GM18526 (cell line): Measurements from ENCODE around the gene SPPL2B.

ENCODE experiments used
- POLR2A ChIP-seq: IDR thresholded peaks from 3 replicates; pipeline ENCODE4 v1.6.1; 2011; ENCODE audit not compliant: insufficient read length; ENCODE audit errors: extremely low read depth

The SPPL2B gene

DNA sequence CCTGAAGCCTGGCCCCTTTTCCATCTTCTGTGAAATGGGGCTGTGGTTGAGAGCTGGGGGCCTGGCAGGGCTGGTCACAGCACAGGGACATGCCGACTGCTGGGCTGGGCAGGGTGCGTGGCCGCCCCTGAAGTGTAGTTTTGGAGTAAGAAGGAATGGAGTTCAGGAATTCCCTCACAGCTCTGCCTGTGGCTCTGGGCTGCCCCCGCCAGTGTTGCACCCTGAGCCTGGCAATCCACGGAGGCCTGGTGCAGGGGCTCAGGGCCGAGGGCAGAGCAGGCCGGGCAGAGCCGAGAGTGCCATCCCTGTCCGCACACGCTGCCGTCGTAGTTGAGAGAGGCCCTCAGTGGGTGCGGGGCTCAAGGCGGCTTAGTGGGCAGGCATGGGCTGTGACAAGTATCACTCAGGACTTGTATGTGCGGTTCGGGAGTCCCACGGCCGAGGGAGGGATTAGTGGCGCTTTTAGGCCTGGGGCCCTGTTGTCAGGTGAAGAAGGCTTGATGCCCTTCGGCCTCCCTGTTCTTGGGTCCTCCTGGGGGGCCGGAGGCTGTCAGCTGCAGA, 9.7 kb downstream of the SPPL2B start:
- no peak for TF ChIP-seq POLR2A

DNA sequence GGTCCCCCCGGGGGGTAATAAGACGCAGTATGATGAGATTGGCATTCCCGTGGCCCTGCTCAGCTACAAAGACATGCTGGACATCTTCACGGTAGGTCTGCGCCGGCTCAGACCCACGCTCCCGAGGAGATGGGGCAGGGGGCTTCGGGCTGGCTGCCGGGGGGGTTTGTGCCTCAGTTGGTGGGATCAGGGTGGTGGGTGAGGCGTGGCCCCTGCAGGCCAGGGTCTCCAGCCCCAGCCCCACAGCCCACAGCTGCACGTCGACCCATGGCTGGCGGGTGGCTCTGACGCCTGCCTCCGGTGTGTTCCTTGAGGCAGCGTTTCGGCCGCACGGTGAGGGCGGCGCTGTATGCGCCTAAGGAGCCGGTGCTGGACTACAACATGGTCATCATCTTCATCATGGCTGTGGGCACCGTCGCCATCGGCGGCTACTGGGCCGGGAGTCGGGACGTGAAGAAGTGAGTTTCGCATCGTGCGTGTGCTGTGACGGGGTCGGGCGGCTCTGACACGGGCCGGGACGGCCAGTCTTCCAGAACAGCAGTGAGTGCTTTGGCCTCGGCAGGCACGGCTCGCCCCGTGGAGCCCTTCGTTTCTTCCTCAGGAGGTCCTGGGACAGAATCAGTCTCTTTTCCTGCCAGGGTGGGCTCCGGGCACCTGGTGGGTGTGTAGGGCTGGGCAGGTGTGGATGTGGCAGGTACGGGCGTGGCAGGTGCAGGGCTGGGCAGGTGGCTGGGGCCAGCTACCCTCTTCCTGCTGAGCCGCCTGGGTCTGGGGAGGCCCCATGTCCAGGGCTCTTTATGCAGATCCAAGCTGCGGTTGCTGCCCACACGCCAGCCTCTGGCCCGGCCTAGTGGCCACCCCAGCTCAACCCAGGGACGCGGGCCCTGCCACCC, 10.5 kb downstream of the SPPL2B start:
- no peak for TF ChIP-seq POLR2A

DNA sequence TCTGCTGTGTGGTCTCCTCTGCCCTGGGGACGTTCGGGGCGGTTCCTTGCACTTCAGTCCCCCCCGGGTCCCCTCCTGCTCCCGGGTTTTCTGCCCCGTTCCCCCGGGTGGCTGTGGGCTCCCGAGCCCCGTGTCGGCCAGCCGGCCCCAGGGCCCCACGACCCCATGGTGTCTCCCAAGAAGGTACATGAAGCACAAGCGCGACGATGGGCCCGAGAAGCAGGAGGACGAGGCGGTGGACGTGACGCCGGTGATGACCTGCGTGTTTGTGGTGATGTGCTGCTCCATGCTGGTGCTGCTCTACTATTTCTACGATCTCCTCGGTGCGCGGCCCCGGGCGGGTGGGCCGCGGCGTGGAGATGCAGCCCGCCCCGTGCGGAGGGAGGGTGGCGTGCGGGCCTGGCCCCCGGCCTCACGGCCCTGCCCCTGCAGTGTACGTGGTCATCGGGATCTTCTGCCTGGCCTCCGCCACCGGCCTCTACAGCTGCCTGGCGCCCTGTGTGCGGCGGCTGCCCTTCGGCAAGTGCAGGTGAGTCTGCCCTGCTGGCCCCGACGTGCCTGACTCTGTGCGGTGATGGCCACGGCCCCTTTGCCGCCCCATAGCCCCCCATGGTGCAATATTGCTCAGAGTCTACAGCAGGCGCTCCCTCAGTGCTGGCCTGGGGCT, 11.3 kb downstream of the SPPL2B start:
- no peak for TF ChIP-seq POLR2A

DNA sequence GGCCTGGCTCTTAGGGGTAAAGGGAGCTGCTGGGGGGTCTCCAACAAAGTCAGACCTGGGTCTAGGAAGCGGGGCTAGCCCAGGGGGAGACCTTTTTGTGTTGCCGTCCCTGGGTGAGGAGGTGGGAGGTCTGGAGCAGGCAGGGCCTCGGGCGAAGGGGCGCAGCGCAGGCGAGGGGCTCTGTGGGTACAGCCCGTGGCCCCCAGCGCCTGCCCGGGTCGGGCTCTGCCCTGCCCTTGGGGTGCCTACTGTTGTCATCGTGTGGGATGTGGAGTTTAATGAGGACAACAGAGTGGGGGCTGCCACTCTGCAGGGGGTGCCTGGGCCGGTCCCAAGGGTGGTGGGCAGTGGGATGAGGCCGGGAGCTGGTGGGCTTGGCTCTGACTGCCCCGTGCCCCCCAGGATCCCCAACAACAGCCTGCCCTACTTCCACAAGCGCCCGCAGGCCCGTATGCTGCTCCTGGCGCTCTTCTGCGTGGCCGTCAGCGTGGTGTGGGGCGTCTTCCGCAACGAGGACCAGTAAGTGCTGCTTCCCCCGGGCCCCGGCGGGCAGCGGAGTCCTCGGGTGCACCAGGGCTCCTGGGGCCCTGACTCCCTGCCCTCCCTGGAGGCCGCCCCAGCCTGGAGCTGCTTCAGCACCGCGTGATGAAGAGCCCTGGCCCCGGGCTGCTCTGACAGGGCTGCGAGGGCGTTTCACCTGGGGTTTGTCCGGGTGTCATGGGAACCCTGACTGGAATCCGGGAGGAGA, 12.2 kb downstream of the SPPL2B start:
- no peak for TF ChIP-seq POLR2A

DNA sequence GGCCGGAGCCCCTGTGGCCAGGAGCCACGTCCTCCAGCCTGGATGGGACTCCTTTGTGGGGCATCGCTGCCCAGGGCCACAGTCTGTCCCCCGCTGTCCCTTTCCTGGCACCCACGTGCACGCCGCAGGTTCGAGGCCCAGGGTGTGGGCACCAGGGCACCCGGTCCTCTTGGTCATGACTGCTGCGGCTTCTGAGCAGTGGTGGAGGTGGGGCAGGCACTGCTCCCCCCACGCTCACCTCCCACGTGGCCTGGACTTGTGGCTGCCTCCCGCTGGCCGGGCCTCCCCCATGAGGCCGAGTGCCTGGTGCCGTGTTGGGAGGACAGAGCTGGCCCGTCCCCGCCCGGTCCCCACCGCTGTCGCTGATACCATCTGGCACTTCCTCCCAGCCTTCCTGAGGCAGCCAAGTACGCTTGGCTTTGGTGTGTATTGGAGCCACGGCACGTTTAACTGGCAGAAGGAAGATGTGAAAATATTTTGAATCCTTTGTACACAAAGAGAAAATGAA, 12.8 kb downstream of the SPPL2B start:
- TF ChIP-seq POLR2A = no peak

DNA sequence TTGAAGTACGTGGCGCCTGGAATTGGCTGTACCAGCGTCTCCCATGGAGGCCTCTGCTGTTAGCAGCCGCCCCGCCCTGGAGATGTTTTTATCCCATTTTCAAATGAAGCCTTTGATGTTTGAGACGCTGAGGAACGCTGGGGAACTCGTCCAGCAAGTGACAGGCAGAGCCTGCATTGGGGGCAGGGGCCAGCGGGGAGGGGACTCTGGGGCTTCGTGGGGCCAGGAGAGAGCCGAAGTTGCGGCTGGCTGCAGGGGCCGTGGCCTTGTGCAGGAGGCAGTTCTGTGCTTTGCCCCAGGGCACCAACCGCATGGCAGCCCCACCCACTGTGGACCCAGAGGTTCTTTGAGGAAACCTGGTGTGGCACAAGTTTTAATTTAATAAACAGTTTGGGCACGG, 13.5 kb downstream of the SPPL2B start:
- TF ChIP-seq POLR2A = no peak

DNA sequence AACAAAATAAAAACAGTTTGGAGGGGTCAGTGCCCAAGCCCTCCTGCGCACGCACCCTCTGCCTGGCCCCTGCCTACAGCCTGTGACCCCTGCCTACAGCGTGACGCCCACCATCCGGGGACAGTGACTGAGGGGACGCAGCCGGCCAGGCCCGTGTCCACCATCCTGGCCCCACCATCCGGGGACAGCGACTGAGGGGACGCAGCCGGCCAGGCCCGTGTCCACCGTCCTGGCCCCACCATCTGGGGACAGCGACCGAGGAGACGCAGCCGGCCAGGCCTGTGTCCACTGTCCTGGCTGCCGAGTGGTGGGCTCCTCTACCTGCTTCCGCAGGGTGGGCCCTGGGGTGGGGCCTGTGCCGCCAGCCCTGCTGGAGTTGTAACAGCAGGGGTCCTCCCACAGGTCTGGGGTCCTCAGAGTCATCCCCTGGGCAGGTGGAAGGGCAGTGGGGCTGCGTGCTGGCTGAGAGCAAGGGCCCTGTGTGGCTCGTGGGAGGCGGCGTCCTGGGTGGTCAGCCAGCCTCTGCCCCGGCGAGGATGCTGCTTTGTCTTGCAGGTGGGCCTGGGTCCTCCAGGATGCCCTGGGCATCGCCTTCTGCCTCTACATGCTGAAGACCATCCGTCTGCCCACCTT, 14.3 kb downstream of the SPPL2B start:
- TF ChIP-seq POLR2A = no peak

DNA sequence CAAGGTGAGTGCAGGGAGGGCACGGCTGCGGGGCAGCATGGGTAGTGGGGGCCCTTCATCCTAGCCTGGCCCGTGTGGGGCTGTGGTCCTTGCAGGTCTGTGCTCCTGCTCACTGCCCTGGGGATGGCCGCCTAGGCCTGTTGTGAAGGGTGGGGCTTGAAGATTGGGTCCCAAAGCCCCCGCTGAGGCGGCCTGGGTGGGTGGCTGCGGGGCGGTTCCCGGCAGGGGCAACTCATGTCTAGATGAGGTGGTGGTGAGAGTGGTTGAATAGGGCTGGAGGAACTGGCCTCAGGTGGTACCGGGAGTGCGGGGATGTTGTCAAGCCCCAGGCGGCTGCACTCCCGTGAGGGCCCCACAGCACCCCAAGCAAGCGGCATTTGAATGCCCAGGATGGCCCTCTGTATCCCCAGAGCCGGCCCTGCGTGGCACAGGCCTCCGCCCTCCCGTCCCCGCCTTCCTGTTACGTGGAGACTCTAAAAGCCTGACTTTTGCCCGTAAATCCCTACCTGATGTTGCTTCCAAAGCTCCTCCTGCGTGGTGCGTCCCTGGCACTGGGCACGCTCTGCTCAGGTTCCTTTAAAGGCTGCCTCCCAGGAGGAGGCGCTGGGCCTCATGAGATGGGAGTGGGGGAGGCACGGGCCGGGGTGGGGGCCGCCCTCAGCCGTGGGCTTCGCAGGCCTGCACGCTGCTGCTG, 15.0 kb downstream of the SPPL2B start:
- no peak for TF ChIP-seq POLR2A

DNA sequence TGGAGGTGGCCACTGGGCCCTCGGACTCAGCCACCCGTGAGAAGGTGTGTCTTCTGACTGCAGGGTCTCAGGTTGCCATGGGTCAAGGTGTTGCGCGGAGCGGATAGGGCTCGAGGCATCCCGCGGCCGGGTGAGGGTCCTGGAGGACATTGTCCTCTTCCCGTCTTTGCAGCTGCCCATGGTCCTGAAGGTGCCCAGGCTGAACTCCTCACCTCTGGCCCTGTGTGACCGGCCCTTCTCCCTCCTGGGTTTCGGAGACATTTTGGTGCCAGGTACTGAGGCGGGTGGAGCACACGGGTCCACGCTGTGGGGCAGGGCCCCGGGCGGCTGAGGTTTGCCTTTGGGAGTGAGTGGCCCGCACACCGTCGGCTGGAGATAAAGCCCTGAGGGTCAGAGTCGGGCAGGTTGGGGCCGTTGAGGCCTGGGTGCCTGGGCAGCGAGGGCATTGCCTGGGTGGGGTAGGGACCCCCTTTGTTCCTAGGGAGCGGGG, 15.9 kb downstream of the SPPL2B start:
- TF ChIP-seq POLR2A = no peak

DNA sequence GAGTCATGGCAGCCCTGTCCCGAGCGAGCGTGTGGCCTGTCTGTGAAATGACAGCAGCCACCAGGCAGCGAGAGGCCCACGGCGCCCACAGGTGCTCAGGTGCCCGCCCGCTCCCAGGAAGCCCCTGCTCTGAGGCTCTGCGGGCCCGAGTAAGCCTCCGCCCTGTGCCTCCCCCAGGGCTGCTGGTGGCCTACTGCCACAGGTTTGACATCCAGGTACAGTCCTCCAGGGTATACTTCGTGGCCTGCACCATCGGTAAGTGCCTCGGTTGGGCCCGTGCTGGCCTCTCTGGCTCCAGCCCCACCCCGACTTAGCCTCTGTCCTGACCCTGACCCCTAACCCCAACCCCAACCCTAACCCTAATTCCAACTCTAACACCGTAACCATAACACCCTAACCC, 16.6 kb downstream of the SPPL2B start:
- TF ChIP-seq POLR2A = no peak

DNA sequence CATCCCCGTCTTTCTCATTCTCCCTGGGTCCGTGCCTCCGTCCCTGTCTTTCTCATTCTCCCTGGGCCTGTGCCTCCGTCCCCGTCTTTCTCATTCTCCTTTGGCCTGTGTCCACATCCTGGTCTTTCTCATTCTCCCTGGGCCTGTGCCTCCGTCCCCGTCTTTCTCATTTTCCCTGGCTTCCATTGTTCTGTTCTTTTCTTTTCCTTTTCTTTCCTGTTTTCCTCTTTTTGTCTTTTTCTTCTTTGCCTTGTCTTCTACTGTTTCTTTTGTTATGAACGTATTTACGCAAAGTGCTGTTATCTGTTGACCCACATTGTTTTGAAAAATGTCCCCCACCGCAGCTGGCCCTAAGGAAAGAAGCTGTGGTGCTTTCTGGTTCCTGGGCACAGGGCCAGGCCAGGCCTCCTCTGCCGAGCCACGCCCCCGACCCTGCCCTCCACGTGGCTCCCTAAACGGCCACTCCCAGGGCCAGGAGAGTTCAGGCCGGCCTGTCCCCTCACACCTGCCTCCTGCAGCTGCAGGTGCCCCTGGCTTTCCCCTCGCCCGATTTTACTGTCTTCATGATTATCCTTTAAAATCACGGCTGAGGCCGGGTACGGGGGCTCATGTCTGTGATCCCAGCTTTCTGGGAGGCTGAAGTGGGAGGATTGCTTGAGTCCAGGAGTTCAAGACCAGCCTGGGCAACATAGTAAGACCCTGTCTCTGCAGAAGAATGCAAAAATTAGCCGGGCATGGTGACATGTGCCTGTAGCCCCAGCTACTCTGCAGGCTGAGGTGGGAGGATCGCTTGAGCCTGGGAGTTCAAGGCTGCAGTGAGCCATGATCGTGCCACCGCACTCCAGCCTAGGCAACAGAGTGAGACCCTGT, 17.5 kb downstream of the SPPL2B start:
- no peak for TF ChIP-seq POLR2A

DNA sequence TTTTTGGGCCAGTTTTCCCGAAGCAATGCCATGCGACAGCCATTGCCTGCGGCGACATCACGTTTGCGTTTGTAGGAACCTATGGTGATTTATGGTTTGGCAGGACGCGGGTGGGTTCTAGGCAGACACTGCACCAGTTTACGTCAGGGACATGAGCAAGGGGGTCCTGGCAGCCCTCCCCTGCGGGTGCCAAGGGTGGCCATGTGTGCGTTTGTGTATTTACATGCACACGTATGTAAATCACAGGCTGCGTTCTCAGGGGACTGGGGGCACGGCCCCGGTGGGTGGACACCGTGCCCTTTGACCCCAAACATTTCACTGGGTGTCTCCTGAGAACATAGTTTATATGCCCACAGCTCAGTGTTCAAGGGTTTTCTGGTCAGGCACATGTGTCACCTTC, 22.2 kb downstream of the SPPL2B start:
- TF ChIP-seq POLR2A = no peak

DNA sequence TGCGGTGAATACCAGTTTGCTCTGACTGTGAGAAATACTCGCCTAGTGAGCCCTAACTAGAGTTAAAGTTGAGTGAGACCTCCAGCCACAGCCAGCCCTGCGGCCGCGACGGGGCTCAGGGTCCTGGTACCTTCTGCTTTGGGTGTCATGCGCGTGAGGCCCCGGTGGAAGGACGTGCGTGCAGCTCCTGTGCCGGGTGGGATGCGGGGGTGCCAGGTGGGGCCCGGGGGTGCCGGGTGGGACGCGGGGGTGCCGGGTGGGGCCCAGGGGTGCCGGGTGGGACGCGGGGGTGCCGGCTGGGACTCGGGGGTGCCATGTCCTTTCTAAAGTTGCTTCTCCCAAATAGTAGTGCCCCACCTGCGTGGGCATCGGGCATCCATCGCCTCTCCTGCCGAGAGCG, 23.1 kb downstream of the SPPL2B start:
- no peak for TF ChIP-seq POLR2A

DNA sequence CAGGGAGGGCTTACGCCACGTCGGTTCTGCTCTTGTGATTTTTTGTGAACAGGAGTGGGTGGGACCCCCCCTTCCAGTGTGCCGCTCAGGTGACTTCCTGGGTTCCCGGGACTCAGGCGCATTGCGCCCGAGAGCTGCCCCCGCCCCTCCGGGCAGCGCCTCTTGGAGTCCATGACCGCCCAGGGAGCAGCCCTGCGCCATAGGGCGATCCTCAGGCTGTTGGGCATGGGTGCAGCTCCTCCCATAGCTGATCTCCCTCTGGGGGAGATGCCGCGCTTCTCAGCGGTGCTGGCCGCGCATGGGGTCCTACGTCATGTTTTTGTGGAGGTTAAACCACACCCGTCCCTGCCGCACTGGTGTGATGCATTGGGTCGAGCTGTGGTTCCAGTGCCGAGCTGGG, 23.6 kb downstream of the SPPL2B start:
- no peak for TF ChIP-seq POLR2A
